NB4 (cell line): Measurements from ENCODE around the gene LSM7.

Experiments used
- CTCF ChIP-seq: IDR thresholded peaks from one replicate; pipeline ENCODE4 v1.5.1; 2012; ENCODE audit warnings: low read depth, low read length
- POLR2A ChIP-seq: IDR thresholded peaks from 2 replicates; pipeline ENCODE4 v1.6.1; 2011; ENCODE audit warnings: mild to moderate bottlenecking; ENCODE audit not compliant: insufficient read length; ENCODE audit errors: extremely low read depth
- TF ChIP-seq, protein P1 (sequence below): IDR thresholded peaks from 2 replicates; pipeline ENCODE4 v1.6.1; 2011; ENCODE audit warnings: low read depth, low read length

DNA sequence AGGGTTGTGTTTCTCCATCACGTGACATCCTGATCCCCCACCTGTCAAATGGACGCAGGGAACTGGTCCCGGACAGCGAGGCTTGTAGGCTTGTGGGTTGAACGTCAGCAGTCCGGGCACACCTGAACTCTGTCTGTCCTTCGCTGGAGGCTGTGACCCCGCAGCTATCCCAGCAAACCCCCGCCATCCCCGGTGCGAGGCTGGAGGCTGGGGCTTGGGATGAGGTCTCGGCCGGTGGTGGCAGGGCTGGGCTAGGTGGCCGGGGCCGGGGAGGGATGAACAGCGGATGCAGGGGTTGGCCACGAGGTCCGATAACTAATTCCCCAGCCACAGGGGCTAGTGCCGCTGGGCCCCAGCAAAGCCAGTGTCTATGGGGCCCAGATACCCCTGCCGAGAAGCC is 8.8 kb downstream of the LSM7 start:
- no peak for TF ChIP-seq CTCF
- TF ChIP-seq, protein P1, sequence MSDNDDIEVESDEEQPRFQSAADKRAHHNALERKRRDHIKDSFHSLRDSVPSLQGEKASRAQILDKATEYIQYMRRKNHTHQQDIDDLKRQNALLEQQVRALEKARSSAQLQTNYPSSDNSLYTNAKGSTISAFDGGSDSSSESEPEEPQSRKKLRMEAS, result no peak
- TF ChIP-seq POLR2A, result no peak
